GM18861 (cell line): Measurements from ENCODE around the gene YTHDC1.
A peak's percentile ranks its signal among the peaks of the same experiment; 100 is the strongest.

Source experiments
- ATAC-seq: cut with Tn5 transposase; IDR thresholded peaks from one replicate; pipeline ENCODE4 v1.9.1; 2021; ENCODE audit not compliant: unreplicated experiment

YTHDC1 gene

GRCh38 chr4:68360231-68360968, 10.5 kb upstream of the YTHDC1 start:
- ATAC-seq = peak; percentile 47

- ATAC-seq = peak; percentile 78
These were observed 9.6 kb upstream of the YTHDC1 start for GRCh38 chr4:68359508-68359907.

- no peak for ATAC-seq
These were observed 9.1 kb upstream of the YTHDC1 start for GRCh38 chr4:68358988-68359387.

- no peak for ATAC-seq
These were observed 2.9 kb upstream of the YTHDC1 start for GRCh38 chr4:68352791-68353190.

GRCh38 chr4:68349279-68349648, 626 bp downstream of the YTHDC1 start:
- ATAC-seq = peak; percentile 2

- no peak for ATAC-seq
These were observed 1.3 kb downstream of the YTHDC1 start for GRCh38 chr4:68348577-68348976.

- no peak for ATAC-seq
These were observed 2.0 kb downstream of the YTHDC1 start for GRCh38 chr4:68347845-68348244.

GRCh38 chr4:68346461-68346860, 3.4 kb downstream of the YTHDC1 start:
- no peak for ATAC-seq

- no peak for ATAC-seq
These were observed 5.1 kb downstream of the YTHDC1 start for GRCh38 chr4:68344785-68345184.

GRCh38 chr4:68344049-68344448, 5.8 kb downstream of the YTHDC1 start:
- ATAC-seq = no peak

GRCh38 chr4:68342134-68342533, 7.8 kb downstream of the YTHDC1 start:
- ATAC-seq = no peak

- no peak for ATAC-seq
These were observed 11.3 kb downstream of the YTHDC1 start for GRCh38 chr4:68338625-68339024.

- no peak for ATAC-seq
These were observed 12.4 kb downstream of the YTHDC1 start for GRCh38 chr4:68337522-68337921.

- no peak for ATAC-seq
These were observed 12.9 kb downstream of the YTHDC1 start for GRCh38 chr4:68337004-68337403.

GRCh38 chr4:68336530-68336929, 13.4 kb downstream of the YTHDC1 start:
- ATAC-seq = no peak

GRCh38 chr4:68326141-68326540, 23.7 kb downstream of the YTHDC1 start:
- ATAC-seq = no peak

- ATAC-seq = no peak
These were observed 25.2 kb downstream of the YTHDC1 start for GRCh38 chr4:68324519-68325262.

GRCh38 chr4:68319040-68319439, 30.9 kb downstream of the YTHDC1 start:
- ATAC-seq = no peak

- no peak for ATAC-seq
These were observed 33.5 kb downstream of the YTHDC1 start for GRCh38 chr4:68316193-68316969.

- ATAC-seq = no peak
These were observed 39.1 kb downstream of the YTHDC1 start for GRCh38 chr4:68310651-68311247.

- ATAC-seq = no peak
These were observed 45.2 kb downstream of the YTHDC1 start for GRCh38 chr4:68304731-68305130.
